Head of caudate nucleus (tissue), 42 donors: ENCODE data around the gene TRIP12.
"Not testable (repeated sequence)": the region's sequence is repeated elsewhere in the genome, so short reads cannot be mapped to it uniquely, and the experiment has no call there.

Experiments
- DNase-seq, 42 donors: peaks; one replicate each; pipeline versions ENCODE4 v3.0.0 to v3.0.0-alpha.2; 2020 to 2021; ENCODE audit warnings: mixed read lengths in 7 of 42
- intact Hi-C: fragments of 100-400 bp; cut with DNase I; formaldehyde crosslinking; loops from one replicate; pipeline ENCODE4 v1.15.0; 2022

Gene TRIP12

DNA sequence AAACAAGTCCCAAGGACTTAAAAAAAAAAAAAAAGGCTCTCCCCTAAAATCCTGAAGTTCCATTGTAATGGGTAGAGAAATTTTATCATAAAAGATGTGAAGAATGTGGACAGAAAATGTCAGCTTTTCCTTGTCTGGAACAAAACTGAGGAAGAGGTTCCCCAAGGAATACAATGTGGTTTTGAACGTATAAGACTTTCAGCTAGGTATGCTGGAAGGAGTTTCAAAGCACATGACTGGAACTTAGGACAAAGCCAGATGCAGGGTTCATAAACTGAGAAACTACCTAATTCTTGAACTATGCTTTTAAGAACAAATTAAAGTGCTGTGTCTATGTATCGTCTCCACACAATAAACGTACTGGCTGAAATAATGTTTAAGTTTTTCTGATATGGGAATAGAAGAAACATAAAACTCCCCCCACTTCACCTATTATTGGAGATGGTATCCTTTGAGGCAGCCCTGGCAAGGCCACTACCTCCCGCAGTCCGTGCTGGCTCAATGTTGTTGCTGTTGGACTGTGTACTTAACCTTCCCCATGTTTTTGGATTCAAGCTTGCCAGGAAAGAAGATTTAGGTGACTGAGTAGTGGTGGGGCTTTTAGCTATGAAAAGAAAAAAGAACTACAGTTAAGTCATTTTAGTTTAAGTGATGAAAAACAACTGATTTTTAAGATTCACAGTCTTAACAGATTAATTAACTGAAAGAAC lies 123.2 kb downstream of the TRIP12 start:
- DNase-seq: no peak

GRCh38 chr2:229795058-229795457 lies 126.8 kb downstream of the TRIP12 start:
- intact Hi-C loops: no loop called here
- no peak for DNase-seq

More for the DNA sequence above, 123.2 kb downstream of the TRIP12 start:
- intact Hi-C loops: no loop called here

GRCh38 chr2:229794636-229795035 lies 127.2 kb downstream of the TRIP12 start:
- DNase-seq: no peak
- intact Hi-C loops: no loop called here

GRCh38 chr2:229786289-229786688 lies 135.5 kb downstream of the TRIP12 start:
- DNase-seq, intact Hi-C loops: not testable (repeated sequence)

DNA sequence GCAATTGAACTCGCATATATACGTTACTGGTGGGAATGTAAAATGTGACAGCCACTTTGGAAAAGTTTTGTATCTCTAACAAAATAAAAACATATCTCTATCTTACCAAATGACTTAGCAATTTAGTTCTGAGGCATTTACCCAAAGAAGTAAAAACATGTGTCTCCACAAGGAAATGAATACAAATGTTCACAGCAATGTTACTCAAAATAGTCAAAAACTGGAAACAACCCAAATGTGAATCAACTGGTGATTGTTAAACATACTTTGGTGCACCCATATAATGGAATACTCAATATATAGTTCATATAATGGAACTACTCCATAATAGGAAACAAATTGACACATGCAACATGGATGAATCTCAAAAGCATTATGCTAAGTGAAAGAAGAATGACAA lies 137.0 kb downstream of the TRIP12 start:
- no peak for DNase-seq
- intact Hi-C loops: no loop called here

DNA sequence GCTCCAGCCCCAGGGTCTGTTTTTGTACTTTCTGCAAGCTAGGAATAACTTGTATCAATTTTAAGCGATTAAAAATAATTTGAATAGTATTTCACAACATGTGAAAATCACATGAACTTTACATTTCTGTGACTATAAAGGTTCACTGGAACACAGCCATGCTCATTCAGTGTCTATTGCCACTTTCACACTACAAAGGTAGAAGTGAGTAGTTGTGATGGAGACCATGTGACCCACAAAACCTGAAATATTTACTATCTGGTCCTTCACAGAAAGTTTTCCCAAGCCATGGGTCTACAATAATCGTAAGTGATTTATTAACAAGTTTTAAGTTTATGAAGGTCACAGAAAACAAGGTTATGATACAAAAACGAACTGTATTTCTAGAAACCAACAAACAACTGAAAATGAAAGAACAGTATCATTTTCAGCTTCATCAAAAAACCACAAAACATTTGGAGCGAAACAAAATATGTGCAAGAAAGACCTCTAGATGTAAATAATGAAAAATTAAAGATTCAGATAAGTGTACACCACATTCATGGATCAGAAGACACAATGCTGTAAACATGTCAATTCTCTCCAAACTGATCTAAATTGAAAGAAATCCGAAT lies 138.6 kb downstream of the TRIP12 start:
- no peak for DNase-seq
- intact Hi-C loops: no loop called here

- intact Hi-C loops: no loop called here
- peak in 3 of 42 donors; percentile 6 to 54 (median 19) for DNase-seq
Measured at GRCh38 chr2:229780856-229781773, 140.7 kb downstream of the TRIP12 start.

- intact Hi-C loops: no loop called here
Measured at GRCh38 chr2:229779650-229780049, 142.2 kb downstream of the TRIP12 start.

DNA sequence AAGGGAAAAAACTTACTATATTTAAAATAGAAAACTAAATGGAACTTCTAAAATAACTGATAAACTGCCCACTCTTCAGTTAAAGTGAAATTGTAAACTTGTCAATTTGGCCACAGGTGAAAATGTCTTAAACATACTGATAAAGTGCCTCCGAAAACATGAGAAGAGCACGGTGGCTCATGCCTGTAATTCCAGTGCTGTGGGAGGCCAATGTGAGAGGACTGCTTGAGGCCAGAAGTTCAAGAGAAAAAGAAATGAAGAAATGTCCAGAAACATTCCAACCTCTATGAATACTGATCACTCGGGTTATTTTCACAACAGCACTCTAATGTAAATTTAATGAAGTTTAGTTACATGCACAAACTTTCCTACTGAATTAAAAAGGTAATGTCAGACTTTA lies 144.1 kb downstream of the TRIP12 start:
- DNase-seq: no peak
- intact Hi-C loops: no loop called here

More at GRCh38 chr2:229779650-229780049, 142.2 kb downstream of the TRIP12 start:
- no peak for DNase-seq

GRCh38 chr2:229775614-229776313 lies 146.0 kb downstream of the TRIP12 start:
- intact Hi-C loops: no loop called here
- DNase-seq: no peak

GRCh38 chr2:229774237-229774636 lies 147.6 kb downstream of the TRIP12 start:
- DNase-seq: no peak
- intact Hi-C loops: no loop called here

DNA sequence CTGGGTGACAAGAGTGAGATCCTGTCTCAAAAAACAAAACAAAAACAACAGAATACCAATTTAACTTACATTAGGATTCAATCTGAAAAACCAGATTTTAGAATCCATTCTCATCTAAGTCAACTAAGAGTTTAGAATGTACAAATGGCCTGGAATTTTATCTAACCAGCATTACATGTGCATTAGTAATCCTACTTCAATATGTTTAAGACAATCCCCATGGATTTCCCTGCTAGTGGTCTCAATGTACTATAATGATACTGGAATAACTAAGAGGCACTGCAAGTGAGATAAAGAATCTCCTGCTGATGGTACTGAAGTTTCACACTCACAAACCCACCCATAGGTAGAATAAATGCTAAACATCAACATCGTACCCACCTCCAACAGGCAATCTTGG lies 153.6 kb downstream of the TRIP12 start:
- intact Hi-C loops: no loop called here
- DNase-seq: no peak

GRCh38 chr2:229765721-229766120 lies 156.1 kb downstream of the TRIP12 start:
- DNase-seq: no peak
- intact Hi-C loops: no loop called here

DNA sequence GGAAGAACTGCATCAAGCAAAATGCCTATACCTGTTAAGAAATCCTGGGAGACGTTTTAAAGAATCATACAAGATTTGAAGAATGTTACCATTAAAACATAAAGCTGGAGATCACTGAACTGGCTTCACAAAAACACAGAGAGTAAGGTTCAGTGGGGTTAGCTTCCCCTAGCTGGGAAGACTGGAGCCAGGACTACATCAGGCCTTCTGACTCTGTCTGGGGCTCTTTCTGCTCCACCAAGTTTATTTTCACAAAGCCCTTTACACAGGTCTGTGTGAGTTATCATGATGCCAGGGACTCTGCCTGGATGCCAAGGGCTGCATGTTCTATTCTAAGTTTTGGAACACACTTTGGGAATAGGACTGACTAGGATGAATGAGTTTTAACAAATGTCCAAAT lies 160.1 kb downstream of the TRIP12 start:
- DNase-seq: no peak
- intact Hi-C loops: no loop called here

- intact Hi-C loops: not testable (repeated sequence)
- DNase-seq: peak in 2 of 42 donors; percentile 7 to 31
Measured at GRCh38 chr2:229757462-229757861, 164.3 kb downstream of the TRIP12 start.

- intact Hi-C loops: no loop called here
- no peak for DNase-seq
Measured at GRCh38 chr2:229752970-229753729, 168.7 kb downstream of the TRIP12 start.

DNA sequence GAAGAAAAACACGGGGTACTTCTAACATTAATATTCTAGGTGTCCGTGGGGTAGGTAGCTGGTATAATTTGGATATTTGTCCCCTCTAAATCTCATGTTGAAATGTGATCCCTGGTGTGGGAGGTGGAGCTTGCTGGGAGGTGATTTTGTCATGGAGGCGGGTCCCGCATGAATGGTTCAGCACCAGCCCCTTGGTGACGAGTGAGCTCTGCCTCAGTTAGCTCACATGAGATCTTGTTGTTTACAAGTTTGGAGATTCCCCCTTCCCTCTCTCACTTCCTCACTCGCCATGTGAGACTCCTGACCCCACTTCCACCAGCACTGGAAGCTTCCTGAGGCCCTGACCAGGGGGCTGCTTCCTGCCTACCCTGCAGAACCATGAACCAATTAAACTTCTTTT lies 172.0 kb downstream of the TRIP12 start:
- no peak for DNase-seq
- intact Hi-C loops: no loop called here

DNA sequence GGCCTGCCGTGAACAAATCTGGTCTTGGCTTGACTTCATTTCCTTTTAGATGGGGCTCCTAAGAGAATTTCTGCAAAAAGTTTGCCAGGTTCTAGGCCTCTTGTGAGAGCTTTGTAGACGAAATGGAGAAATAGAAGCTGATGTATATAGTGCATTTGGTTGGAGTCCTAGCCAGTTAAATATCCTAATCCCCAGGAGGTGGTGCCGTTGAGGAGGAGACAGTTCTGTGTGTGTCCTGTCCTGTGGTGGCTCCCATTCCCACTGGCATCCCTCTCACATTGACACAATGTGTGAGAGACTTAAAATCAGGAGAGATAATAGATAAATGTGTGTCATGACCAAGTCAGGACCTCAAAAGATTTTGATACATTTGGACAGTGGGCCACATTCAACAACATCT lies 172.9 kb downstream of the TRIP12 start:
- DNase-seq: no peak
- intact Hi-C loops: no loop called here

- intact Hi-C loops, DNase-seq: not testable (repeated sequence)
Measured at GRCh38 chr2:229742691-229743090, 179.1 kb downstream of the TRIP12 start.
